Activated gamma-delta T cell treated with Interleukin-2 at 50 U/mL for 16 hours (primary cell): Measurements from ENCODE around the gene RHPN2.
"Not testable (repeated sequence)": the region's sequence is repeated elsewhere in the genome, so short reads cannot be mapped to it uniquely, and the experiment has no call there.

Experiments
- DNase-seq: peaks from one replicate; pipeline ENCODE4 v3.0.0-alpha.2; 2020

Gene RHPN2

DNA sequence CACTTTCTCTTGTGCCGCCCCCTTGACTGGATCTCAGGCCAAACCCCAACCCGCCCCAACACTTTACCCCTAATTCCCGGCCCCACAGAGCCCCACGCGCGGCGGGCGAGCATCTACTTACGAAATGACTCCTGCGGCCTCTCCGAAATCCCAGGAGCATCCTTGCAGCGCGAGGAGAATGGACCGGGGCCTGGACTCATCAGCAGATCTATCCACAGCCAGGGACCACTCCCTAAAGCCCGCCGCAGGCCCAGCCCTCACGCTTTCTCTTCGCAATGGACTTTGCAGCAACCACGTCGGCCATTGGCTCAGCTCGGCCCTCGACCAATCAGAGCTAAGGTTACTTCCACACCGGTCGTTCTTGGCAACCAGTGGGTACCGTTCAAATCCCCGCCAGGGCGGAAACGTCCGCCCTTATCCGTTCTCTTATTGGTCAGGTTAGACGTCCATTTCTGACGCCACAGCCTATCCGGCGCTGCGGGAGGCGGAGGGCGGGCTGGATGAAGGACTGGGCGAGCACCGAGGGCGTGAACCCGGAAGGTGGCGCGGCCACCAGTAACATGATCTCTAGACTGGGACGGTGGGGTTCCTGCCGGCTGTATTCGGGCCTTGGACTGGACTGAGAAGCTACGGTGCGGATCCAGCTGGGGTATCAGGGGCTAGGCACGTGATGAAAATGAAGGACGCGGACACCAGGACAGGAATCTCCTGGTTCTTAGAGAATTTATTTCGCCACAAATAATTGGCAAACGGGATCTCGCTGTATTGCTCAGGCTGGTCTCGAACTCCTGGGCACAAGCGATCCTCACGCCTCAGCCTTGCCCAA lies 92.8 kb downstream of the RHPN2 start, which contains the start of the genes CEP89 and FAAP24:
Gene CEP89, minus strand, starts transcription at position 244 of the 826 bp plus-strand sequence. Its CDS starts 84 bp downstream, at position 160.
Gene FAAP24, plus strand, starts transcription at position 528 of the 826 bp plus-strand sequence. CDS start 955 bp downstream, outside the sequence.
- DNase-seq = peak; percentile 97

- no peak for DNase-seq
These were observed 93.6 kb downstream of the RHPN2 start for GRCh38 chr19:32971012-32971595.

- DNase-seq = no peak
These were observed 95.1 kb downstream of the RHPN2 start for GRCh38 chr19:32969549-32969948.

GRCh38 chr19:32966750-32967149 lies 97.9 kb downstream of the RHPN2 start:
- DNase-seq = no peak

GRCh38 chr19:32945260-32945659 lies 119.4 kb downstream of the RHPN2 start:
- DNase-seq = no peak

DNA sequence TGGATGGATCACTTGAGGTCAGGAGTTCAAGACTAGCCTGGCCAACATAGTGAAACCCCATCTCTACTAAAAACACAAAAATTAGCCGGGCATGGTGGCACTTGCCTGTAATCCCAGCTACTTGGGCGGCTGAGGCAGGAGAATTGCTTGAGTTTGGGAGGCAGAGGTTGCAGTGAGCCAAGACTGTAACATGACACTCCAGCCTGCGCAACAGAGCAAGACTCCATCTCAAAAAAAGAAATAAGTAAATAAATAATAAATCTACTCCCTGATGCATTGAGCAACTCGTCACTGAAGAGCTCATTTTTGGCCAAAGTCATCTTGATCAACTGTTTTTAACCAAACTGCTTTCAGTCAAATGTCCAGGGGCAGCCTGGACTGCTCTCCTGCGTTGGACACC lies 123.4 kb downstream of the RHPN2 start:
- not testable (repeated sequence) for DNase-seq

GRCh38 chr19:32936065-32936464 lies 128.6 kb downstream of the RHPN2 start:
- no peak for DNase-seq

DNA sequence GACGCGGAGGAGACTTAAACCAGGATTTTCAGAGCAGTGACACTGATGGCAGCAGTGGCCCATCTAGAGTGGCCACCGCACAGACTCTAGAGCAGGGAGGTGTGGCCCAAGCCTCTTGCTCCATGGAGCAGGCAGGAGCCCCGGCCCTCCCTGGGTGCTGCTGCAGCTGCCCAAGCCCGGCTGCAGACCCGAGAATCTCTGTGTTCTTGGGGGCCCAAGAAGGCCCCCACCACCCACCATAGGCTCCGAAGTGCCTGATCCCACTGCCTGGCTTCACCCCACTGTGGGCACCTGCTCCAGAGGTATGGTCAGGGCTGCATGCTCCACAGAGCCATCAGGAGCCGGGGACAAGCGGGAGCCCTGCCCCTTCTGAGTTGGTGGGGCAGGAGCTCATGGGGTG lies 129.1 kb downstream of the RHPN2 start:
- DNase-seq = no peak

- no peak for DNase-seq
These were observed 131.1 kb downstream of the RHPN2 start for GRCh38 chr19:32933571-32933970.

DNA sequence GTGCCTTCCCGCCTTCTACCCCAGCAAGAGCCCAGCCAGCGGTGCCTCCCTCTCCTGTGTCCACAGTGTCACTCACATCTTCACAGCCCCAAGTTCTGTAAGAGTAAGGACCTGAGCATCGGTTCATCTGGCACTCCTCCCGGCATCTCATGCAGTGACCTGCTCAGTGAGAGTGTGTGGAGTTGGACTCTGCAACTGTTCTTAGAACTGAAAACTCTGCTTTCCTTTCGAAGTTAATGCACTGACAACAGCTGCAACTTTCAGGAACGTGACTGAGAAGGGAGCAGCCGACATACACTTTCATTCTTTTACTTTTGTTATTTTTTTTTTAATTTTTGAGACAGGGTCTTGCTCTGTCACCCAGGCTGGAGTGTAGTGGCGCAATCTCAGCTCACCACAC lies 134.1 kb downstream of the RHPN2 start:
- DNase-seq = no peak

DNA sequence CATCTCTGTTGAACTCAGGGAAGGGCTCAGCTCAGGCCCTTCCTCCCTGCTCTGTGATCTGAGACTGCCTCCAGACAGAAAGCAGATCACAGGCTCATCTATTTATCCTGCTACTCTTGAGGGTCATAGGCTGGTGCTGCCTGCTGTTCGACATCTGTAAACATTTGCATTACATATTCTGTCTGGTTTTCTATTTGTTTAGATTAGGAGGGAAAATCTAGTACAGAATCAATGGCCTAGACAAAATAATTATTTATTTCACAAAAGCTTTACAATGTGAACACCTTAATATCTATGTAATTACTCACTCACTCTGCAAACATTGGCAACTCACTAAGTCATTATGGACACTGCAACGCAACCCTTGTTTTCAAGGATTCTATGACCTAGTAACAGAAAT lies 135.9 kb downstream of the RHPN2 start:
- DNase-seq = no peak
